Measurements from ENCODE around the gene PTCD2.

Gene PTCD2

DNA sequence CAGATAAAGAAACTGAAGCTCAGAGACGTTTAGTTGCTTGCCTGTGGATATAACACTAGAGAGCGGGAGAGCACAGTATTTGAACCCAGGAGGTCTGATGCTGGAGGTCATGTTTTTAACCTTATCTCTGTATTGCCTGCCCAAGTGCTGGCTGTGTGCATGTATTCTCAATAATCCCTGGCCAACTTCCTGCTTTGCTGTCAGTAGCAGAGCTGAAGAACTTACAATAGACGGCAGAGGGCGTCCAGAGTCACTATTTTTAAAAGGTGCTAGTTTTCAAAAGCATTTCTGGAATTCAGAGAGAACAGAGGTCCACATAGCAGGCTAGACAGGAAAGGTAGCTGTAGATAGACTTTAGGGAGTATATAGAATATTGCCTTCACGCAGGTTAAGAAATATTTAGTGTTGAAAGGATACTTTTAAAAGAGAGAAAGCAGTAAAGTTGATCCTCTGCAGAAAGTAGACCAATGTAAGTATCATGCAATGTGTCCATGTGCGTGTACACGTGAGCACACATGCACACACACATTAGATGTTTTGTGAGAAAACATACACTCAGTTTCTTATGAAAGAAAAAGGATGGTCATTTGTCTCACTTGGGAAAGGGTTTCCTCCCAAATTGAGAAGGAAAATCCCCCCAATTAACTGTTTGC lies 46.3 kb downstream of the PTCD2 start:
- Histone ChIP-seq H3K9me3 (ENCODE audit: control insufficient read depth, insufficient read depth, low read length) (no peaks in the 10 kb centered on the region), H3K79me2 (ENCODE audit: control insufficient read depth, low read length) (no peaks in the 10 kb centered on the region), H3K27me3 (ENCODE audit: control insufficient read depth, low read length) (no peaks in the 10 kb centered on the region), H3K9me2 (replicated peaks; ENCODE audit: control insufficient read depth, low read length) (no peaks in the 10 kb centered on the region), H3K4me1 (ENCODE audit: control insufficient read depth, low read length) (peaks cover 9% of the 10 kb centered on the region), H3K4me3 (ENCODE audit: low read length) (no peak overlapping the region), H3K4me2 (ENCODE audit: low read length) (no peak overlapping the region), H3F3A (ENCODE audit: control insufficient read depth, insufficient read depth) (no peaks in the 10 kb centered on the region), H3K36me3 (ENCODE audit: control insufficient read depth, low read length) (peaks cover 17% of the 10 kb centered on the region), H4K20me1 (ENCODE audit: control insufficient read depth, insufficient read depth, low read depth, low read length) (no peaks in the 10 kb centered on the region), H3K27ac (ENCODE audit: low read depth, low read length) (no peak overlapping the region)
- TF ChIP-seq CTCF (IDR thresholded peaks at IDR 0.05; ENCODE audit: low read depth, low read length, poor library complexity, severe bottlenecking) (peak; percentile 71), EZH2phosphoT487 (IDR thresholded peaks at IDR 0.05; ENCODE audit: borderline replicate concordance, low read length) (no peak)

DNA sequence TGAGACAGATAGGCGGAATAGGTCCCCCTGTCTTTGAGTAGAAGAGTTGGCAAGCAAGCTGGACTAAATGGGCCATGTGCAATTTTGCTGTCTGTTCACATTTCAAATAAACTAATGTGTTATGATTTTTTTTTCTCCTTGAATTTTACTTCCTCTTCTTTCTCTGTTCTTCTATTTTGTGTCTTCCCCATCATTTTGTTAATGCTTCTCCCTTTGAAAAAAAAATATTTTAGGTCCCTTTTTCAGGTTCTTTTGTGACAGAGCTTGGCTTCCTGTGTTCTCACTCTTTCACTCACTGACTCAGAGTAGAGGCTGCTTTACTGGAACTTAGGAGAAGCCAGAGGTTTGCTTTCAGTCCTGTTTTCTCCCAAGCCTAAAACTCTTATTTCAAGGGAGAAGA lies 48.1 kb downstream of the PTCD2 start:
- H3K4me1 ChIP-seq (ENCODE audit: control insufficient read depth, low read length) = peaks cover 9% of the 10 kb centered on the region

DNA sequence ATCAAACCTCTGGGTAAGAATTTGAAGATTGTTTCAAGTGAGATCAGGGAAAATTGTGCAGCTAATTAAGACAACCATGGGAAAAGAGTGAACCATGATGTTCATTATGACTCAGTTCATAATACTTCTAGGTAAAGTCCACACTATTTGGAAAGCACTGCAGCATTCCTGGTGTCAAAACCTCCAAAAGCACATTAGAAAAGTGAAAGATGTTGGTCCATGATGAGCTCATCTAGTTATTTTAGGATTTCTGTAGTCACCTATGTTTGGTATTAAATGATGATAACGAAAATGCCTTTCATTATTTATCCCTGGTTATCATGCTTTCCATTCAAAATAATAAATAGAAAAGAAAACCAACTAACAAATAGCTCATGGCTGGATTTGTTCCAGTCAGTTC lies 49.1 kb downstream of the PTCD2 start:
- Histone ChIP-seq H3K9me3 (ENCODE audit: control insufficient read depth, insufficient read depth, low read length) (no peaks in the 10 kb centered on the region), H4K20me1 (ENCODE audit: control insufficient read depth, insufficient read depth, low read depth, low read length) (no peaks in the 10 kb centered on the region), H3K9me2 (replicated peaks; ENCODE audit: control insufficient read depth, low read length) (no peaks in the 10 kb centered on the region), H3K79me2 (ENCODE audit: control insufficient read depth, low read length) (no peaks in the 10 kb centered on the region), H3K27ac (ENCODE audit: low read depth, low read length) (no peak overlapping the region), H3K4me3 (ENCODE audit: low read length) (no peak overlapping the region), H3K4me1 (ENCODE audit: control insufficient read depth, low read length) (peaks cover 9% of the 10 kb centered on the region), H3F3A (ENCODE audit: control insufficient read depth, insufficient read depth) (no peaks in the 10 kb centered on the region), H3K36me3 (ENCODE audit: control insufficient read depth, low read length) (no peaks in the 10 kb centered on the region; the same call in 1 of the 2 replicates), H3K4me2 (ENCODE audit: low read length) (no peak overlapping the region), H3K27me3 (ENCODE audit: control insufficient read depth, low read length) (no peaks in the 10 kb centered on the region)
- no peak for TF ChIP-seq CTCF (IDR thresholded peaks at IDR 0.05; ENCODE audit: low read depth, low read length, poor library complexity, severe bottlenecking)
- TF ChIP-seq EZH2phosphoT487 (IDR thresholded peaks at IDR 0.05; ENCODE audit: borderline replicate concordance, low read length) = no peak

More for the DNA sequence above, 48.1 kb downstream of the PTCD2 start:
- H3F3A ChIP-seq (ENCODE audit: control insufficient read depth, insufficient read depth) = no peaks in the 10 kb centered on the region
- no peak overlapping the region for H3K27ac ChIP-seq (ENCODE audit: low read depth, low read length)
- H3K36me3 ChIP-seq (ENCODE audit: control insufficient read depth, low read length) = peaks cover 2% of the 10 kb centered on the region
- H3K4me3 ChIP-seq (ENCODE audit: low read length) = no peak overlapping the region
- no peaks in the 10 kb centered on the region for H3K9me2 ChIP-seq (replicated peaks; ENCODE audit: control insufficient read depth, low read length)
- H3K9me3 ChIP-seq (ENCODE audit: control insufficient read depth, insufficient read depth, low read length) = no peaks in the 10 kb centered on the region
- no peaks in the 10 kb centered on the region for H4K20me1 ChIP-seq (ENCODE audit: control insufficient read depth, insufficient read depth, low read depth, low read length)
- TF ChIP-seq EZH2phosphoT487 (IDR thresholded peaks at IDR 0.05; ENCODE audit: borderline replicate concordance, low read length) (no peak), CTCF (IDR thresholded peaks at IDR 0.05; ENCODE audit: low read depth, low read length, poor library complexity, severe bottlenecking) (no peak)
- H3K27me3 ChIP-seq (ENCODE audit: control insufficient read depth, low read length) = no peaks in the 10 kb centered on the region
- no peak overlapping the region for H3K4me2 ChIP-seq (ENCODE audit: low read length)
- no peaks in the 10 kb centered on the region for H3K79me2 ChIP-seq (ENCODE audit: control insufficient read depth, low read length)

Measured in DOHH2 (cell line).